GM23338 (cell line): ENCODE results near the gene CDC45. TPM values are rescaled to one million over a fixed set of nuclear protein-coding genes. Genes with fewer than 3 reads are reported as not detected.

Source experiments
- ATAC-seq: fragments of 200-7000 bp; cut with Tn5 transposase; 3 replicates; pipeline ENCODE4 v1.9.1; 2020
- DNase-seq: peaks from one replicate; pipeline ENCODE4 v3.0.0-alpha.2; 2015; ENCODE audit warnings: low spot score
- H2AFZ ChIP-seq: fragments of 200-600 bp; sonication (generic); 2 replicates; pipeline ENCODE4 v1.8.0; 2016; ENCODE audit warnings: antibody characterized with exemption, mild to moderate bottlenecking, moderate library complexity
- H3F3A ChIP-seq: fragments of 200-600 bp; sonication (generic); replicated peaks from 2 replicates; pipeline ENCODE4 v1.8.0; 2017; ENCODE audit warnings: antibody characterized with exemption, mixed run types, low read depth
- H3K27ac ChIP-seq: fragments of 200-600 bp; sonication (generic); 2 replicates; pipeline ENCODE4 v1.6.1; 2016; ENCODE audit warnings: low read depth
- H3K27me3 ChIP-seq: fragments of 200-600 bp; sonication (generic); 2 replicates; pipeline ENCODE4 v1.8.0; 2016; ENCODE audit warnings: mild to moderate bottlenecking, mixed run types, moderate library complexity; ENCODE audit not compliant: insufficient read depth
- H3K36me3 ChIP-seq: fragments of 200-600 bp; sonication (generic); 2 replicates; pipeline ENCODE4 v1.8.0; 2016; ENCODE audit warnings: mild to moderate bottlenecking; ENCODE audit not compliant: insufficient read depth
- H3K4me1 ChIP-seq: fragments of 200-600 bp; sonication (generic); 2 replicates; pipeline ENCODE4 v1.8.0; 2016; ENCODE audit warnings: mild to moderate bottlenecking, moderate library complexity; ENCODE audit not compliant: insufficient read depth
- H3K4me2 ChIP-seq: fragments of 200-600 bp; sonication (generic); 2 replicates; pipeline ENCODE4 v1.7.1; 2017; ENCODE audit warnings: mixed run types
- H3K4me3 ChIP-seq: fragments of 200-600 bp; sonication (generic); 2 replicates; pipeline ENCODE4 v1.6.1; 2016; ENCODE audit warnings: mixed run types
- H3K79me2 ChIP-seq: fragments of 200-600 bp; sonication (generic); replicated peaks from 2 replicates; pipeline ENCODE4 v1.8.0; 2017; ENCODE audit warnings: mild to moderate bottlenecking; ENCODE audit not compliant: insufficient read depth
- H3K9me2 ChIP-seq: fragments of 200-600 bp; sonication (generic); 2 replicates; pipeline ENCODE4 v1.8.0; 2017; ENCODE audit not compliant: insufficient read depth
- H4K20me1 ChIP-seq: fragments of 200-600 bp; sonication (generic); replicated peaks from 2 replicates; pipeline ENCODE4 v1.8.0; 2017; ENCODE audit warnings: mild to moderate bottlenecking; ENCODE audit not compliant: insufficient read depth
- H3K27ac Mint-ChIP-seq: 2 replicates; pipeline ENCODE4 v1.8.0; 2020; ENCODE audit warnings: inconsistent platforms, mild to moderate bottlenecking, moderate library complexity, mixed read lengths
- H3K27me3 Mint-ChIP-seq: 3 replicates; pipeline ENCODE4 v1.8.0; 2022; ENCODE audit warnings: low read depth, mild to moderate bottlenecking, moderate library complexity, mixed read lengths, inconsistent platforms; ENCODE audit not compliant: insufficient read depth, poor library complexity
- H3K36me3 Mint-ChIP-seq: 3 replicates; pipeline ENCODE4 v1.8.0; 2021; ENCODE audit warnings: low read depth, mild to moderate bottlenecking, inconsistent platforms, moderate library complexity, mixed read lengths
- H3K4me1 Mint-ChIP-seq: 3 replicates; pipeline ENCODE4 v1.8.0; 2020; ENCODE audit warnings: mild to moderate bottlenecking, inconsistent platforms, mixed read lengths
- H3K4me3 Mint-ChIP-seq: 3 replicates; pipeline ENCODE4 v1.8.0; 2021; ENCODE audit warnings: moderate library complexity, mild to moderate bottlenecking, inconsistent platforms, mixed read lengths
- H3K9me3 Mint-ChIP-seq: 3 replicates; pipeline ENCODE4 v1.8.0; 2020; ENCODE audit warnings: moderate library complexity, mild to moderate bottlenecking, inconsistent platforms, mixed read lengths
- CREB1 ChIP-seq: fragments of 250-450 bp; sonication (Bioruptor Pico); IDR thresholded peaks from 2 replicates; pipeline ENCODE4 v1.5.0; 2020; ENCODE audit warnings: low read depth, mild to moderate bottlenecking, moderate library complexity
- CTCF ChIP-seq, 2 experiments: fragments of 200-600 bp in 1 of 2; sonication (generic) in 1 of 2; conservative IDR thresholded peaks; 2 replicates each; pipeline versions ENCODE4 v1.5.1 to v1.6.1; 2016 to 2017; ENCODE audit warnings: antibody characterized with exemption in 2 of 2, low read depth in 2 of 2, mild to moderate bottlenecking in 2 of 2, moderate library complexity in 1 of 2
- ETS1 ChIP-seq: IDR thresholded peaks from 2 replicates; pipeline ENCODE4 v1.6.1; 2016; ENCODE audit warnings: antibody characterized with exemption
- EZH2 ChIP-seq: fragments of 200-600 bp; sonication (generic); IDR thresholded peaks from one replicate; pipeline ENCODE4 v1.8.0; 2017; ENCODE audit warnings: antibody characterized with exemption, mild to moderate bottlenecking, low read depth; ENCODE audit not compliant: unreplicated experiment
- EZH2phosphoT487 ChIP-seq: fragments of 200-600 bp; sonication (generic); IDR thresholded peaks from one replicate; pipeline ENCODE4 v1.8.1; 2018; ENCODE audit warnings: antibody characterized with exemption; ENCODE audit not compliant: unreplicated experiment
- JUNB ChIP-seq: IDR thresholded peaks from one replicate; pipeline ENCODE4 v1.6.1; 2016; ENCODE audit warnings: antibody characterized with exemption; ENCODE audit not compliant: unreplicated experiment
- NANOG ChIP-seq: IDR thresholded peaks from 2 replicates; pipeline ENCODE4 v1.6.1; 2016; ENCODE audit warnings: antibody characterized with exemption, borderline replicate concordance
- POLR2AphosphoS5 ChIP-seq: IDR thresholded peaks from 2 replicates; pipeline ENCODE4 v1.6.1; 2016; ENCODE audit warnings: antibody characterized with exemption, low read depth
- REST ChIP-seq: IDR thresholded peaks from one replicate; pipeline ENCODE4 v1.6.1; 2018; ENCODE audit warnings: antibody characterized with exemption; ENCODE audit not compliant: unreplicated experiment
- STAT1 ChIP-seq: IDR thresholded peaks from one replicate; pipeline ENCODE4 v1.6.1; 2016; ENCODE audit warnings: antibody characterized with exemption; ENCODE audit not compliant: unreplicated experiment
- ZNF114 ChIP-seq: fragments of 250-450 bp; sonication (Bioruptor Pico); IDR thresholded peaks from 2 replicates; pipeline ENCODE4 v1.5.0; 2020; ENCODE audit warnings: mild to moderate bottlenecking, moderate library complexity
- ZNF331 ChIP-seq: fragments of 250-450 bp; sonication (Bioruptor Pico); IDR thresholded peaks from 2 replicates; pipeline ENCODE4 v1.5.0; 2020; ENCODE audit warnings: low read depth, mild to moderate bottlenecking, moderate library complexity
- ZNF462 ChIP-seq: fragments of 250-450 bp; sonication (Bioruptor Pico); IDR thresholded peaks from 2 replicates; pipeline ENCODE4 v1.5.0; 2020; ENCODE audit warnings: mild to moderate bottlenecking, moderate library complexity
- long read RNA-seq: library from polyadenylated mRNA; unstranded; transcript quantifications from one replicate; pipeline ENCODE4 v2.0.0, GENCODE V29; 2020; ENCODE audit not compliant: unreplicated experiment
- polyA plus RNA-seq: library from polyadenylated mRNA; unstranded; fragments of >200 nt; fragmentation: Nextera tagmentation; extraction: Ambion mirVana; gene quantifications from 2 replicates; pipeline ENCODE4 v1.2.1, GENCODE V29; 2016
- total RNA-seq: library from RNA; depleted of rRNA; stranded (reverse); fragments of >200 nt; shearing (Covaris generic); gene quantifications from 2 replicates; pipeline ENCODE4 v1.2.3, GENCODE V29; 2014; rRNA removed

Gene CDC45
- total RNA-seq = 23.8 and 29.0 TPM in 2 replicates
- polyA plus RNA-seq = 30.3 and 30.4 TPM in 2 replicates
- long read RNA-seq, transcript CDC45-201 (19 exons, 1,976 nt) = major isoform, 22 of 39 reads
- long read RNA-seq, partial matches to known transcripts = 6 of 39 reads
- long read RNA-seq, other reads (novel, unspliced or antisense) = 9 of 39 reads

GRCh38 chr22:19479355-19480172 is at the start of gene CDC45:
Gene CDC45, plus strand, starts transcription at chr22:19479920. Its CDS starts 49 bp downstream, at chr22:19479969.
- no peaks in the 10 kb centered on the region for H3K9me2 ChIP-seq
- H3F3A ChIP-seq = no peaks in the 10 kb centered on the region
- H3K27ac ChIP-seq = peak within 1 kb of the TSS; percentile 89
- peak within 1 kb of the TSS; percentile 44; the same call in 1 of the 2 replicates for H2AFZ ChIP-seq
- H3K9me3 Mint-ChIP-seq = no peaks in the 10 kb centered on the region
- ATAC-seq = peak; percentile 91
- peak within 1 kb of the TSS; percentile 55 for H3K4me3 ChIP-seq
- no peak for TF ChIP-seq EZH2
- TF ChIP-seq REST = no peak
- TF ChIP-seq STAT1 = no peak
- peak; percentile 80 for TF ChIP-seq CREB1 (CRISPR knock-in tag)
- TF ChIP-seq POLR2AphosphoS5 = peak; percentile 67
- TF ChIP-seq NANOG = peak; percentile 14; the same call in 1 of the 2 replicates
- no peak for TF ChIP-seq ZNF462 (CRISPR knock-in tag)
- TF ChIP-seq JUNB = no peak
- TF ChIP-seq ZNF331 = no peak
- TF ChIP-seq EZH2phosphoT487 = no peak
- 0 out of 2 replicates have a peak, but pooled peaks have one; percentile 62 for TF ChIP-seq ZNF114 (CRISPR knock-in tag)
- TF ChIP-seq CTCF (conservative IDR thresholded peaks at IDR 0.05; ENCODE audit: low read depth in 2 of 2) = no peak
- peak; percentile 74; the same call in 1 of the 2 replicates for TF ChIP-seq ETS1
- H3K4me2 ChIP-seq = peak within 1 kb of the TSS; percentile 98
- no peaks in the 10 kb centered on the region for H3K27me3 ChIP-seq
- peak; percentile 99 for DNase-seq
- H3K36me3 Mint-ChIP-seq = peaks cover 22% of the 10 kb centered on the region
- peaks cover 50% of the 10 kb centered on the region for H3K79me2 ChIP-seq
- H3K4me3 Mint-ChIP-seq = peak within 1 kb of the TSS; percentile 97
- H3K4me1 ChIP-seq = peaks cover 13% of the 10 kb centered on the region
- H3K4me1 Mint-ChIP-seq = peaks cover 17% of the 10 kb centered on the region
- H3K27me3 Mint-ChIP-seq = peaks cover 3% of the 10 kb centered on the region
- H3K27ac Mint-ChIP-seq = peak within 1 kb of the TSS; percentile 100
- peaks cover 19% of the 10 kb centered on the region for H3K36me3 ChIP-seq
- H4K20me1 ChIP-seq = peaks cover 37% of the 10 kb centered on the region
